IPS DF 6.9 (cell line): ENCODE results near the gene CCR6.

Experiments
- DNase-seq: peaks from one replicate; pipeline ENCODE4 v3.0.0-alpha.2; 2013; ENCODE audit warnings: low read depth, low spot score
- H3K27ac ChIP-seq: one replicate; pipeline ENCODE4 v1.5.1; 2013; ENCODE audit warnings: low read length, control low read depth
- H3K27me3 ChIP-seq: 2 replicates; pipeline ENCODE4 v1.6.1; 2013; ENCODE audit warnings: mild to moderate bottlenecking, low read length; ENCODE audit not compliant: control insufficient read depth, insufficient read depth
- H3K36me3 ChIP-seq: 2 replicates; pipeline ENCODE4 v1.6.1; 2013; ENCODE audit warnings: low read length; ENCODE audit not compliant: control insufficient read depth, insufficient read depth
- H3K4me1 ChIP-seq: 2 replicates; pipeline ENCODE4 v1.6.1; 2013; ENCODE audit warnings: low read length; ENCODE audit not compliant: control insufficient read depth, insufficient read depth
- H3K4me3 ChIP-seq: 2 replicates; pipeline ENCODE4 v1.5.1; 2013; ENCODE audit warnings: mild to moderate bottlenecking, low read length
- H3K9me3 ChIP-seq: 2 replicates; pipeline ENCODE4 v1.6.1; 2013; ENCODE audit warnings: low read length, inconsistent platforms; ENCODE audit not compliant: control insufficient read depth, insufficient read depth
- WGBS: extraction: QIAGEN DNeasy Blood & Tissue Kit; methylation state at CpG from one replicate; pipeline ENCODE4 v1.1.7; 2013; ENCODE audit warnings: mixed read lengths, missing lambda C conversion rate; ENCODE audit not compliant: insufficient read length, insufficient coverage; 5-methylcytosine and 5-hydroxymethylcytosine counted together

CCR6 gene

DNA sequence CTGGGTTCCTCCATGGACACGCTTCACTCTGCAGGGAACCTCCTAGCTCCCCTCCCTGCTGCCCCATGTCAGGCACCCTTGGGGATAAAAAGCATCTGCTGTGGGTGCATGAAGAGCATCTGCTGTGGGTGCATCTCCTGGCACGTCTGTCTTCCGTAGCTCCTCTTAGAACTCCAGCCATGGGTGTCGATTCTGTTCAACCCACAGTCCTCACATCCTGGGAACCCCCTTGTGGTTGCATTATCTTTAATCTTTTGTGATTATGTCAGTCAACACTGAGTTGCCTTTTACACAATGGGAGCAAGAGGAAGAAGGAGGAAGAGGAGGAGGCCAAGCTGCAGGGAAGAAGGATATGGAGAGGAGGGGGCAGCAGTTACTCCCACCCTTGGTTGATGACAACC is 24.1 kb upstream of the CCR6 start:
- no CpG with 5 or more reads among the region's 4 CpGs for WGBS
- Histone ChIP-seq H3K4me3 (no peak overlapping the region), H3K36me3 (no peaks in the 10 kb centered on the region), H3K27ac (no peak overlapping the region), H3K27me3 (no peaks in the 10 kb centered on the region), H3K9me3 (no peaks in the 10 kb centered on the region), H3K4me1 (peaks cover 2% of the 10 kb centered on the region; the same call in 1 of the 2 replicates)
- no peak for DNase-seq

DNA sequence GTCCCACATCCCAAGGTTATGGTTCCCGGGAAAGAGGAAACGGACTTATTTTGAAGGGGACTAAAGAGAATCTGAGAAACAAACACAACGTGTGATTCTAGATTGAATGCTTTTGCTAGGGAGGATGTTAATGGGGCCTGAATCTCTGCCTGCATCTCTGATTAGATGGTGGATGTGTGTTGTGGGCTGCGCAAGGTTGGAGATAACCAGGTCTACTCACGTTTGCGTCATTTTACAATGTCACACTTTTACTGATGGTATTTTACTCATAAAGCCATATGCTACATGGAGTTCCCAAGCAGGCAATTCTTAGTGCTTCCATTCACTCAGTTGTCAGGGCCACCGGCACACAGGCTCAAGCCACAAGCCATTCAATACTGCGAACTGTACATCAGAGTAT is 23.2 kb upstream of the CCR6 start:
- WGBS = no CpG with 5 or more reads among the region's 8 CpGs
- Histone ChIP-seq H3K4me1 (no peaks in the 10 kb centered on the region), H3K36me3 (no peaks in the 10 kb centered on the region), H3K27ac (no peak overlapping the region), H3K9me3 (no peaks in the 10 kb centered on the region), H3K27me3 (no peaks in the 10 kb centered on the region), H3K4me3 (no peak overlapping the region)
- no peak for DNase-seq

DNA sequence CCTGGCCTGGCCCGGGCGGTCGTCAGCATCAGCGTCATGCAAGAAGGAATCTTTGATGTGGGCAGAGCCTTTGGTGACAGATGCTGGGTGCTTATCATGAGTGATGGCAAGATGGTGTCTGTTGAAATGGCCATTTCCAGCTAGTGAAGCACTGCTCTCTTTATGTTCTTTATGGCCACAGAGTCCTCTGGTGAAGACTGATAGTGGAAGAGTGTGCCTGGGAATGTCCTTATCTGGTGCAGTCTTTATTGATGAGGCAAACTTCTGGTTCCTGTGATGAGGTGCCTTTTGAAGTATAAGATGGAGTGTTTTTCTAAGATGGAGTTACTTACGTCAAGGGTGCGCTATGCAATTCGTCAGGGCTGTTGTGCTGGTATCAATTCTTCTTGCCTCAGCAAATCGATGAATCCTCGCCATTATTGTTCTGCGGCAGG is 22.6 kb upstream of the CCR6 start:
- Histone ChIP-seq H3K36me3 (no peaks in the 10 kb centered on the region), H3K27me3 (no peaks in the 10 kb centered on the region), H3K4me3 (no peak overlapping the region), H3K9me3 (no peaks in the 10 kb centered on the region), H3K27ac (no peak overlapping the region), H3K4me1 (no peaks in the 10 kb centered on the region)
- no CpG with 5 or more reads among the region's 10 CpGs for WGBS
- DNase-seq = no peak

DNA sequence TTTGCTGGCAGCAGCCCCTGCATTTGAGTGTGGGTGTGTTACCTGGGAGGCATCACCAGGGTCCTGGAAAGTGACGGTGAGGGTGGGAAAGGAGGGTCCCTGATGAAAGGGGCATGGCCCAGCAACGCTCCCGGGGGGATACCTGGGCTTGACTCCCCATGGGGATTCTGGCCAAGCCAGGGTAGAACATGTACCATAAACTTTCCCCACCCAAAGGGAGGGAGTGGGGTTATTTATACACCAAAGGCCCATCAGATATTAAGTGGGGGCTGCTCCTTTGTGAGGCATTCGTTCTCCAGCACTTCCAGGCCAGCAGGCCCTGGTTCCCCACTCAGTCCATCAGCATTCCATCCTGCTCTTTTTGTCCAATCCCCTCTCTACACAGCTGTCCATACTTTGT is 20.6 kb upstream of the CCR6 start:
- WGBS = no CpG with 5 or more reads among the region's 4 CpGs
- no peaks in the 10 kb centered on the region for H3K36me3 ChIP-seq
- no peak for DNase-seq
- H3K4me1 ChIP-seq = no peaks in the 10 kb centered on the region
- no peak overlapping the region for H3K4me3 ChIP-seq
- no peak overlapping the region for H3K27ac ChIP-seq
- no peaks in the 10 kb centered on the region for H3K9me3 ChIP-seq
- no peaks in the 10 kb centered on the region for H3K27me3 ChIP-seq

DNA sequence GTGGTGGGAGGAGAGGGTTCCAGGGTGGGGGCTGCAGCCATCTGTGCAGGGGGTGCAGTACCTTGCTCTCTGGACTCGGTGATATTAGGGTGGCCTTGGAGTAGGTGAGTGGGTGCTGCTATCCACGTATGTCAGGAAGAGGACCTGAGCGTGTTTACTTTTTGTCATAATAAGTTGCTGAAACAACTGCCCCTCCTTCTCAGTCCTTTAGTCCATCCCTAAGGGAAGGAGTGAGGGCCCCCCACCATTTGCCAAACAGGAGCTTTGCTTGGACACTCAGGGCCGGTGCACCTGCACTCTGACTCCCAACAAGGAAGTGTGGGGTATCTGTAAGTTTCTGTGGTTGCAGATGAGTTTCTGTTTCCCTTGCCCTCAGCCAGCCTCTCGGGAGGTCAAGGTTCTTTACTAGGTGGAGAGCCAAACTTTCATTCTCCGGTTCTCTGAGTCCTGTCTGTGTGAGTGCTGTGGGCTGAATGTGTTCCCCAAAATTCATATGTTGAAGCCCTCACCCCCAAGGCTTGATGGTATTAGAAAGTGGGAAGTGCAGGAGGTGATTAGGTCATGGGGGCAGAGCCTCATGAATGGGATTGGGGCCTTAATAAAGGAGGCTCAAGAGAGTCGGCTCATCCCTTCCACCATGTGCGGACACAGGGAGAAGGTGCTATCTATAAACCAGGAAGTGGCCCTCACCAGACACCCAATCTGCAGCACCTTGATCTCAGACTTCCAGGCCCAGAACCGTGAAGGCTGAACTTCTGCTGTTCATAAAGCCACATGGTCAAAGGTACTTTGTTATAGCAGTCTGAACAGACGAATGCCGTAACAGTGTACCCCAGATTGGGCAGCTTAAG is 19.6 kb upstream of the CCR6 start:
- H3K9me3 ChIP-seq = no peaks in the 10 kb centered on the region
- no peaks in the 10 kb centered on the region for H3K4me1 ChIP-seq
- H3K27ac ChIP-seq = no peak overlapping the region
- no CpG with 5 or more reads among the region's 11 CpGs for WGBS
- no peak for DNase-seq
- H3K4me3 ChIP-seq = no peak overlapping the region
- no peaks in the 10 kb centered on the region for H3K36me3 ChIP-seq
- H3K27me3 ChIP-seq = no peaks in the 10 kb centered on the region

DNA sequence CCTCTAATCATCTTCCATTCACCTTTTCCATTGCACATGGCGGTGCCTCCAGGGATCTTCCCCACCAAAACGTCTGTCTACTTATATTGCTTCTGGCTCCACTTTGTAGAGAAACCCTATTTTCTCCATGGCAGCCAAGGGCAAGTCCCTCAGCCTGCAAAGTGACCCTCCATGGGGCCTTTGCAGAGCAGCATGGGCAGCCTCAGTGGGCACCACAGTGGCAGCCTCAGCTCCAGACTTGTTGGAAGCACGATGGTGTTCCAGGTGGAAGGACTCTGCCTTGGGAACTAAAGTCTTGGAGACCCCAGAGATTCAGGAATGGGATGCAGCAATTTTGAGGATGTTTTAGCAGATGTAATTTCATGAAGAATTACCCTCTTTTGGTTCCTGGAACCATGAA is 18.5 kb upstream of the CCR6 start:
- Histone ChIP-seq H3K36me3 (no peaks in the 10 kb centered on the region), H3K9me3 (no peaks in the 10 kb centered on the region), H3K27me3 (no peaks in the 10 kb centered on the region), H3K4me1 (no peaks in the 10 kb centered on the region), H3K4me3 (no peak overlapping the region), H3K27ac (no peak overlapping the region)
- DNase-seq = no peak
- WGBS = no CpG with 5 or more reads among the region's 3 CpGs

DNA sequence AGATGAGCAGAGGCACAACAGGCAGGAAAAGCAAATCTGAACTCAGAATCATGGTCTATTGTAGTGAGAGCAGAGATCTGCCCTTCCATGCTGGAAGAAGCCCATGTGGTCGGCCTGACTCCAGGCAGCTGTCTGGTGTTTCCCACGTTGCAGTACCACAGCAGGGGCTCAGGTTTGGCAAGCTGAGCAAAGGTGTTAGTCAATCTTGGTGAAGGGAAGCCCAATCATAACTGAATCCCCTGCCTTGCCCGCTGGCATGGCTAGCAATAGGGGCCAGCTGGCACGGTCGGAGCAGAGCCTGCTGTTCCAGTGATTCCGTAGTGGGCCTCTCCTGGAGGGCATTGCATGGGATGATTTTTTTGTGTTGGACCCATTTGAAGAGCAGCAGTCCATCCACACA is 17.8 kb upstream of the CCR6 start:
- Histone ChIP-seq H3K36me3 (no peaks in the 10 kb centered on the region), H3K4me3 (no peak overlapping the region), H3K4me1 (no peaks in the 10 kb centered on the region), H3K27ac (no peak overlapping the region), H3K27me3 (no peaks in the 10 kb centered on the region), H3K9me3 (no peaks in the 10 kb centered on the region)
- WGBS = no CpG with 5 or more reads among the region's 6 CpGs
- DNase-seq = no peak

DNA sequence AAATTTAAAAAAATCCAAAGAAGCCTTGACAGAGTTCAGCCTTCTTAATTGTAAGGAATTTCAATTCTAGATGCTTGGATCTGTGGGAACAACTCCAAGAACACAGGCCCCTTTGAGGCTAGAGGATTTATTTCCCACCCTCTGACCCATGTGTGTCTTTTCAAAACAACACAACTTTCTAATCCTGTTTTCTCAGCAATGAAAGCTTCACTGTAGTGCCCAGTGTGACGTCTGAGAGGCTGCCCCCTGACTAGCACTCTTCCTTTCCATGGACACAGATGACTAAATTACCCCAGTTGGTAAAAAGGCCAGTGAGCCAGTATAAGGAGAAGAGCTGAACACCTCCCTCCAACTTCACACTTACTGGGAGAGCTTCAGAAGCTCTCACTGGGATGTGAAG is 16.5 kb upstream of the CCR6 start:
- Histone ChIP-seq H3K9me3 (no peaks in the 10 kb centered on the region), H3K4me3 (no peak overlapping the region), H3K27me3 (no peaks in the 10 kb centered on the region), H3K36me3 (no peaks in the 10 kb centered on the region), H3K4me1 (no peaks in the 10 kb centered on the region), H3K27ac (no peak overlapping the region)
- no peak for DNase-seq
- WGBS = no CpG with 5 or more reads among the region's 1 CpG

DNA sequence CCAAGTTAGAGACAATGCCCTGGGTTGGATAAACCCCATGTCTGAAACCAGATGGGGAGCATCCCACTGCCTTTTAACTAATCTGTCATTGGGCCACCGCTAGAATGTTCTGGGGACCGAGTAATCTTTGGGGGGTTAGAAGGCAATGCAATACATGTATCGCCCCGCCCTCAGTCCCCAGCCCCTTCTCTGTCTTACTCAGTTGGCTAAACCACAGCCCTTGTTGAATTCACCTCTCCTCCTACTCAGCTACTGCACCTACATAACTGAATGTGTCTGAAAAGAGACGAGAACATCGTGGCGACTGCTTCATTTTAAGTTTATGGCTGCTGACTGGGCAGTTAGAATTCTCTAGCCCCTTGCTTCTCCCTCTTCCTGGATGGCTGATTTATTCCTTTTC is 15.1 kb upstream of the CCR6 start:
- no peaks in the 10 kb centered on the region for H3K9me3 ChIP-seq
- H3K4me3 ChIP-seq = no peak overlapping the region
- H3K27me3 ChIP-seq = no peaks in the 10 kb centered on the region
- H3K27ac ChIP-seq = no peak overlapping the region
- no peaks in the 10 kb centered on the region for H3K36me3 ChIP-seq
- no CpG with 5 or more reads among the region's 7 CpGs for WGBS
- no peaks in the 10 kb centered on the region for H3K4me1 ChIP-seq
- DNase-seq = no peak

DNA sequence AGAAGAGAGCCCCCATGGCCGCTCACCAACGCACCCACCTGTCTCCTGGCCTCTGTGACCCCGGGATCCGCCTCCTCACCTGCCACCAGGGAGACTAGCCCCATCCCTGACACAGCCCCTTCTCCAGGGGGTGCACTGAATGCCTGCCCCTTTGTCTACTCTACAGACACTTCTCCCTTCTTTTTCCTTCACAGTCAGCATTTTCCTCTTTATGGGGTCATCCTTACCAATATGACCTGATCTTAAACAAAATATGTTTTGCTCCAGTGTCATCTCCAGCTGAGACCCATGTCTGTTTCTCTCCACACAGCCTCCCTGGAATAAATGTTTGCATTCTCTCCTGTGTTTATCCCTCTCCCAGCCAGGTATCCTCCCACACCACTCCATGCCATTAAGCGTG is 14.6 kb upstream of the CCR6 start:
- Histone ChIP-seq H3K27me3 (no peaks in the 10 kb centered on the region), H3K4me3 (no peak overlapping the region), H3K36me3 (no peaks in the 10 kb centered on the region), H3K4me1 (no peaks in the 10 kb centered on the region), H3K9me3 (no peaks in the 10 kb centered on the region), H3K27ac (no peak overlapping the region)
- DNase-seq = no peak
- no CpG with 5 or more reads among the region's 5 CpGs for WGBS

DNA sequence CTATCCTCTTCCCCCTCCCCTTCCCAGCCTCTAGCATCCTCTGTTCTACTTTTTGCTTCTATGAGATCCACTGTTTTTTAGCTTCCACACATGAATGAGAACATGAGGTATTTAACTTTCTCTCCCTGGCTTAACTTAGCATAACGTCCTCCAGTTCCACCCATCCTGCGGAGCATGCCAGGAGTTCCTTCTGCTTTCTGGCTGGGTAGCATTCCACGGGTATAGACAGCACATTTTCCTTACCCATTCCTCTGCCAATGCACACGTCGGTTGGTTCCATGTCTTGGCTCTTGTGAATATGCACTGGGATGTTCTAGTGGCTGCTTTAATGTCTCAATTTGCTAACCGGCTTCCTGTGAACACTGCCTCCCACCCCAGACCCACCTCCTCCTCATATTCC is 13.2 kb upstream of the CCR6 start:
- Histone ChIP-seq H3K27ac (no peak overlapping the region), H3K4me3 (no peak overlapping the region), H3K4me1 (no peaks in the 10 kb centered on the region), H3K27me3 (no peaks in the 10 kb centered on the region), H3K36me3 (no peaks in the 10 kb centered on the region), H3K9me3 (no peaks in the 10 kb centered on the region)
- no CpG with 5 or more reads among the region's 6 CpGs for WGBS
- DNase-seq = no peak
